HepG2 (cell line): Measurements from ENCODE around the gene CASD1. TPM values are rescaled to one million over a fixed set of nuclear protein-coding genes. Genes with fewer than 3 reads are reported as not detected.

Experiments used
- DNMT3B ChIP-seq: conservative IDR thresholded peaks from 2 replicates; pipeline ENCODE4 v1.6.1; 2016; ENCODE audit warnings: missing biosample characterization, control low read depth
- EEA1 ChIP-seq: sonication (generic); formaldehyde crosslinking; IDR thresholded peaks from 2 replicates; pipeline ENCODE4 v1.5.1; 2020; ENCODE audit warnings: mild to moderate bottlenecking, missing genetic modification reagents, borderline replicate concordance
- GATAD2A ChIP-seq: IDR thresholded peaks from 2 replicates; pipeline ENCODE4 v1.6.1; 2016
- KLF16 ChIP-seq, 2 experiments: sonication (generic) in 1 of 2; formaldehyde crosslinking in 1 of 2; IDR thresholded peaks; 2 replicates each; pipeline versions ENCODE4 v1.6.1 to v1.8.0; 2016 to 2023; ENCODE audit warnings: missing genetic modification reagents in 2 of 2, missing compliant biosample characterization in 1 of 2
- PCBP2 ChIP-seq: fragments of 200-400 bp; formaldehyde crosslinking; optimal IDR thresholded peaks from 2 replicates; pipeline ENCODE3; 2018; ENCODE audit warnings: low read length, low read depth; ENCODE audit not compliant: poor library complexity, severe bottlenecking
- RXRB ChIP-seq: IDR thresholded peaks from 2 replicates; pipeline ENCODE4 v1.6.1; 2016; ENCODE audit warnings: borderline replicate concordance, missing genetic modification reagents, missing compliant biosample characterization
- SIX4 ChIP-seq: sonication (generic); formaldehyde crosslinking; IDR thresholded peaks from 2 replicates; pipeline ENCODE4 v1.4.0; 2020; ENCODE audit warnings: missing genetic modification reagents
- THAP9 ChIP-seq: sonication (generic); formaldehyde crosslinking; IDR thresholded peaks from 2 replicates; pipeline ENCODE4; 2020; ENCODE audit warnings: missing genetic modification reagents, mild to moderate bottlenecking, borderline replicate concordance
- TSC22D2 ChIP-seq: sonication (generic); formaldehyde crosslinking; IDR thresholded peaks from 2 replicates; pipeline ENCODE4 v1.5.1; 2020; ENCODE audit warnings: missing genetic modification reagents, mild to moderate bottlenecking, borderline replicate concordance
- ZFYVE20 ChIP-seq: sonication (generic); formaldehyde crosslinking; IDR thresholded peaks from 2 replicates; pipeline ENCODE4 v1.8.0; 2023; ENCODE audit warnings: low read depth, mild to moderate bottlenecking, moderate library complexity, missing genetic modification reagents, borderline replicate concordance
- ZNF24 ChIP-seq: fragments of 450-650 bp; IDR thresholded peaks from 2 replicates; pipeline ENCODE4 v1.6.1; 2017; ENCODE audit warnings: antibody characterized with exemption, mild to moderate bottlenecking
- ZNF431 ChIP-seq: sonication (generic); formaldehyde crosslinking; IDR thresholded peaks from 2 replicates; pipeline ENCODE4 v1.9.0; 2022; ENCODE audit warnings: missing genetic modification reagents, low read depth, mild to moderate bottlenecking, borderline replicate concordance
- ZNF607 ChIP-seq: sonication (generic); formaldehyde crosslinking; IDR thresholded peaks from 2 replicates; pipeline ENCODE4 v1.5.1; 2020; ENCODE audit warnings: missing genetic modification reagents, mild to moderate bottlenecking, borderline replicate concordance
- ZNF674 ChIP-seq: sonication (generic); formaldehyde crosslinking; IDR thresholded peaks from 2 replicates; pipeline ENCODE4 v1.5.0; 2020; ENCODE audit warnings: low read depth, mild to moderate bottlenecking, missing genetic modification reagents
- ZNF749 ChIP-seq: sonication (generic); formaldehyde crosslinking; IDR thresholded peaks from 2 replicates; pipeline ENCODE4 v1.8.0; 2022; ENCODE audit warnings: mild to moderate bottlenecking, missing genetic modification reagents, moderate library complexity, borderline replicate concordance
- ZNF782 ChIP-seq: sonication (generic); formaldehyde crosslinking; IDR thresholded peaks from 2 replicates; pipeline ENCODE4 v1.4.0; 2020; ENCODE audit warnings: missing genetic modification reagents, mild to moderate bottlenecking, borderline replicate concordance
- polyA plus RNA-seq, 8 experiments: library from polyadenylated mRNA; depleted of rRNA in 3 of 8; stranded (reverse) in 7 of 8; unstranded in 1 of 8; fragments of >200 nt; fragmentation: Illumina TruSeq in 4 of 8; extraction: Trizol in 4 of 8; gene quantifications; 2 replicates each; pipeline versions ENCODE4 v1.2.1 to v1.2.3, GENCODE V29; 2011 to 2016; ENCODE audit warnings: low read depth in 4 of 8, missing spikeins in 1 of 8, mixed read lengths in 1 of 8; ENCODE audit not compliant: insufficient read depth in 1 of 8
- total RNA-seq, 5 experiments: library from RNA; depleted of rRNA; stranded (reverse); fragments of >200 nt; fragmentation: Illumina TruSeq; extraction: Trizol; gene quantifications; 2 replicates each; pipeline ENCODE4 v1.2.3, GENCODE V29; 2016; ENCODE audit warnings: low read depth in 1 of 5
- TF ChIP-seq, protein P1 (sequence below): sonication (generic); formaldehyde crosslinking; IDR thresholded peaks from 2 replicates; pipeline ENCODE4 v1.4.0; 2020; ENCODE audit warnings: missing genetic modification reagents
- TF ChIP-seq, protein P2 (sequence below): IDR thresholded peaks from 2 replicates; pipeline ENCODE4 v1.6.1; 2016; ENCODE audit warnings: missing genetic modification reagents, missing compliant biosample characterization
- TF ChIP-seq, protein P3 (sequence below): sonication (generic); formaldehyde crosslinking; IDR thresholded peaks from 2 replicates; pipeline ENCODE4 v1.4.0; 2020; ENCODE audit warnings: mild to moderate bottlenecking, missing genetic modification reagents
- TF ChIP-seq, protein P4 (sequence below): sonication (generic); formaldehyde crosslinking; IDR thresholded peaks from 2 replicates; pipeline ENCODE4 v1.4.0; 2020; ENCODE audit warnings: missing genetic modification reagents
- TF ChIP-seq, protein P5 (sequence below): sonication (generic); formaldehyde crosslinking; IDR thresholded peaks from 2 replicates; pipeline ENCODE4 v1.4.0; 2020; ENCODE audit warnings: missing genetic modification reagents, mild to moderate bottlenecking, borderline replicate concordance
- TF ChIP-seq, protein P6 (sequence below), 2 experiments: fragments of 450-650 bp in 1 of 2; sonication (generic) in 1 of 2; formaldehyde crosslinking; IDR thresholded peaks; 2 replicates each; pipeline versions ENCODE4 v1.5.0 to v1.8.0; 2020 to 2022; ENCODE audit warnings: mild to moderate bottlenecking in 1 of 2, missing genetic modification reagents in 1 of 2

The CASD1 gene
- total and polyA plus RNA-seq, 2 of the 13 experiments (the other 11 are each of a cell fraction or from before 2014, with no cell fraction given): 22.9 to 32.6 TPM

- TF ChIP-seq DNMT3B (0 out of 2 replicates have a peak, but pooled peaks have one; percentile 31), PCBP2 (no peak), TSC22D2 (CRISPR knock-in tag) (no peak; the same call in 1 of the 2 replicates), ZNF607 (CRISPR knock-in tag) (no peak), ZNF749 (CRISPR knock-in tag) (no peak), RXRB (CRISPR knock-in tag) (peak; percentile 94), THAP9 (CRISPR knock-in tag) (no peak), ZFYVE20 (CRISPR knock-in tag) (no peak), ZNF674 (no peak), ZNF24 (no peak), ZNF782 (CRISPR knock-in tag) (no peak), SIX4 (peak; percentile 81), GATAD2A (peak; percentile 98), ZNF431 (CRISPR knock-in tag) (no peak), KLF16 (CRISPR knock-in tag; IDR thresholded peaks at IDR 0.05) (peak in 1 of 2 experiments; percentile 86; a peak in 2 of 4 replicates), EEA1 (no peak)
- TF ChIP-seq, protein P1, sequence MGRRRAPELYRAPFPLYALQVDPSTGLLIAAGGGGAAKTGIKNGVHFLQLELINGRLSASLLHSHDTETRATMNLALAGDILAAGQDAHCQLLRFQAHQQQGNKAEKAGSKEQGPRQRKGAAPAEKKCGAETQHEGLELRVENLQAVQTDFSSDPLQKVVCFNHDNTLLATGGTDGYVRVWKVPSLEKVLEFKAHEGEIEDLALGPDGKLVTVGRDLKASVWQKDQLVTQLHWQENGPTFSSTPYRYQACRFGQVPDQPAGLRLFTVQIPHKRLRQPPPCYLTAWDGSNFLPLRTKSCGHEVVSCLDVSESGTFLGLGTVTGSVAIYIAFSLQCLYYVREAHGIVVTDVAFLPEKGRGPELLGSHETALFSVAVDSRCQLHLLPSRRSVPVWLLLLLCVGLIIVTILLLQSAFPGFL (CRISPR knock-in tag): no peak
- TF ChIP-seq, protein P2, sequence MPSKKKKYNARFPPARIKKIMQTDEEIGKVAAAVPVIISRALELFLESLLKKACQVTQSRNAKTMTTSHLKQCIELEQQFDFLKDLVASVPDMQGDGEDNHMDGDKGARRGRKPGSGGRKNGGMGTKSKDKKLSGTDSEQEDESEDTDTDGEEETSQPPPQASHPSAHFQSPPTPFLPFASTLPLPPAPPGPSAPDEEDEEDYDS: peak; percentile 39
- TF ChIP-seq, protein P3, sequence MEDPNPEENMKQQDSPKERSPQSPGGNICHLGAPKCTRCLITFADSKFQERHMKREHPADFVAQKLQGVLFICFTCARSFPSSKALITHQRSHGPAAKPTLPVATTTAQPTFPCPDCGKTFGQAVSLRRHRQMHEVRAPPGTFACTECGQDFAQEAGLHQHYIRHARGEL (CRISPR knock-in tag): no peak
- TF ChIP-seq, protein P4, sequence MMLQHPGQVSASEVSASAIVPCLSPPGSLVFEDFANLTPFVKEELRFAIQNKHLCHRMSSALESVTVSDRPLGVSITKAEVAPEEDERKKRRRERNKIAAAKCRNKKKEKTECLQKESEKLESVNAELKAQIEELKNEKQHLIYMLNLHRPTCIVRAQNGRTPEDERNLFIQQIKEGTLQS (CRISPR knock-in tag): no peak; the same call in 1 of the 2 replicates
- TF ChIP-seq, protein P5, sequence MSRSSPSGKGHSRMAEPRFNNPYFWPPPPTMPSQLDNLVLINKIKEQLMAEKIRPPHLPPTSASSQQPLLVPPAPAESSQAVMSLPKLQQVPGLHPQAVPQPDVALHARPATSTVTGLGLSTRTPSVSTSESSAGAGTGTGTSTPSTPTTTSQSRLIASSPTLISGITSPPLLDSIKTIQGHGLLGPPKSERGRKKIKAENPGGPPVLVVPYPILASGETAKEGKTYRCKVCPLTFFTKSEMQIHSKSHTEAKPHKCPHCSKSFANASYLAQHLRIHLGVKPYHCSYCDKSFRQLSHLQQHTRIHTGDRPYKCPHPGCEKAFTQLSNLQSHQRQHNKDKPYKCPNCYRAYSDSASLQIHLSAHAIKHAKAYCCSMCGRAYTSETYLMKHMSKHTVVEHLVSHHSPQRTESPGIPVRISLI: 0 out of 2 replicates have a peak, but pooled peaks have one; percentile 48
- TF ChIP-seq, protein P6, sequence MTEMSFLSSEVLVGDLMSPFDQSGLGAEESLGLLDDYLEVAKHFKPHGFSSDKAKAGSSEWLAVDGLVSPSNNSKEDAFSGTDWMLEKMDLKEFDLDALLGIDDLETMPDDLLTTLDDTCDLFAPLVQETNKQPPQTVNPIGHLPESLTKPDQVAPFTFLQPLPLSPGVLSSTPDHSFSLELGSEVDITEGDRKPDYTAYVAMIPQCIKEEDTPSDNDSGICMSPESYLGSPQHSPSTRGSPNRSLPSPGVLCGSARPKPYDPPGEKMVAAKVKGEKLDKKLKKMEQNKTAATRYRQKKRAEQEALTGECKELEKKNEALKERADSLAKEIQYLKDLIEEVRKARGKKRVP (CRISPR knock-in tag; IDR thresholded peaks at IDR 0.05): peak in 1 of 2 experiments; percentile 94; a peak in 2 of 4 replicates
Observed at GRCh38 chr7:94561841-94562514, 52.4 kb downstream of the CASD1 start (continued).
